OCI-LY7 (cell line): ENCODE data around the gene CANT1. TPM values are rescaled to one million over a fixed set of nuclear protein-coding genes. Genes with fewer than 3 reads are reported as not detected.

ENCODE experiments used
- BruUV-seq: library from RNA; stranded (reverse); fragments of 400-500 nt; replicated peaks from 2 replicates; lab custom pipeline; 2021; lab: Mats Ljungman, UMichigan
- CTCF ChIA-PET: fragments of 300-600 bp; sonication (Branson Sonifier 250); formaldehyde crosslinking; loops from one replicate; lab custom pipeline; 2022; ENCODE audit warnings: antibody characterized with exemption; ENCODE audit not compliant: unreplicated experiment; lab: Charles Lee
- POLR2A ChIA-PET: fragments of 300-600 bp; sonication (Branson Sonifier 250); formaldehyde crosslinking; loops from one replicate; lab custom pipeline; 2022; ENCODE audit warnings: antibody characterized with exemption; lab: Charles Lee
- DNase-seq: peaks from one replicate; pipeline ENCODE4 v3.0.0-alpha.2; 2015; ENCODE audit warnings: low spot score
- H2AFZ ChIP-seq: fragments of 200-600 bp; sonication (generic), shearing (Covaris generic); 2 replicates; pipeline ENCODE4 v1.6.1; 2014; ENCODE audit warnings: mild to moderate bottlenecking, antibody characterized with exemption, low read length, moderate library complexity
- H3K27ac ChIP-seq: fragments of 200-600 bp; sonication (generic); 2 replicates; pipeline ENCODE4 v1.5.1; 2014; ENCODE audit warnings: mixed run types, low read depth, mild to moderate bottlenecking, moderate library complexity, low read length, inconsistent platforms; ENCODE audit not compliant: poor library complexity, severe bottlenecking
- H3K36me3 ChIP-seq: fragments of 200-600 bp; sonication (generic); 2 replicates; pipeline ENCODE4 v1.6.1; 2014; ENCODE audit warnings: mild to moderate bottlenecking, antibody characterized with exemption, low read length, moderate library complexity, mixed read lengths; ENCODE audit not compliant: insufficient read depth
- H3K4me1 ChIP-seq: fragments of 200-600 bp; sonication (generic); 2 replicates; pipeline ENCODE4 v1.5.1; 2014; ENCODE audit warnings: mild to moderate bottlenecking, low read length; ENCODE audit not compliant: insufficient read depth, poor library complexity, severe bottlenecking
- H3K4me2 ChIP-seq: fragments of 200-600 bp; sonication (generic); 2 replicates; pipeline ENCODE4 v1.6.1; 2014; ENCODE audit warnings: mild to moderate bottlenecking, low read length
- H3K4me3 ChIP-seq: fragments of 200-600 bp; sonication (generic); 2 replicates; pipeline ENCODE4 v1.5.1; 2014; ENCODE audit warnings: mild to moderate bottlenecking, low read depth, low read length; ENCODE audit not compliant: poor library complexity, severe bottlenecking
- H3K79me2 ChIP-seq: fragments of 200-600 bp; sonication (generic); 2 replicates; pipeline ENCODE4 v1.6.1; 2016; ENCODE audit warnings: low read depth, mild to moderate bottlenecking, low read length, moderate library complexity, mixed read lengths; ENCODE audit not compliant: insufficient read depth
- H3K9me2 ChIP-seq: fragments of 200-600 bp; sonication (generic); 2 replicates; pipeline ENCODE4 v1.6.1; 2016; ENCODE audit warnings: mild to moderate bottlenecking, low read length, mixed read lengths; ENCODE audit not compliant: insufficient read depth
- H3K9me3 ChIP-seq: fragments of 200-600 bp; sonication (generic); 2 replicates; pipeline ENCODE4 v1.6.1; 2014; ENCODE audit warnings: mild to moderate bottlenecking, mixed run types, low read length, mixed read lengths
- H4K20me1 ChIP-seq: fragments of 200-600 bp; sonication (generic); 2 replicates; pipeline ENCODE4 v1.6.1; 2014; ENCODE audit warnings: mild to moderate bottlenecking, antibody characterized with exemption, low read length, moderate library complexity, mixed read lengths; ENCODE audit not compliant: insufficient read depth
- EZH2phosphoT487 ChIP-seq: fragments of 200-600 bp; sonication (generic); IDR thresholded peaks from 2 replicates; pipeline ENCODE4 v1.6.1; 2018; ENCODE audit warnings: low read depth, borderline replicate concordance, mild to moderate bottlenecking, mixed run types, antibody characterized with exemption, low read length, moderate library complexity, mixed read lengths
- intact Hi-C: fragments of 100-400 bp; cut with micrococcal nuclease; formaldehyde crosslinking; loops from one replicate; pipeline ENCODE4 v1.10.0; 2022; ENCODE audit not compliant: unreplicated experiment
- total RNA-seq, 2 experiments: library from RNA; depleted of rRNA in 1 of 2; stranded (reverse); fragments of >200 nt in 1 of 2; shearing (Covaris generic) in 1 of 2; gene quantifications; 2 replicates each; pipeline ENCODE4 v1.2.3, GENCODE V29; 2014 to 2022
- TF ChIP-seq, protein P1 (sequence below): fragments of 200-600 bp; sonication (generic); conservative IDR thresholded peaks from 2 replicates; pipeline ENCODE4 v1.5.1; 2014; ENCODE audit warnings: mild to moderate bottlenecking, antibody characterized with exemption, low read length, moderate library complexity, mixed read lengths

The CANT1 gene
- total RNA-seq, 2 experiments from 2014 or later: 37.2 to 60.5 TPM

DNA sequence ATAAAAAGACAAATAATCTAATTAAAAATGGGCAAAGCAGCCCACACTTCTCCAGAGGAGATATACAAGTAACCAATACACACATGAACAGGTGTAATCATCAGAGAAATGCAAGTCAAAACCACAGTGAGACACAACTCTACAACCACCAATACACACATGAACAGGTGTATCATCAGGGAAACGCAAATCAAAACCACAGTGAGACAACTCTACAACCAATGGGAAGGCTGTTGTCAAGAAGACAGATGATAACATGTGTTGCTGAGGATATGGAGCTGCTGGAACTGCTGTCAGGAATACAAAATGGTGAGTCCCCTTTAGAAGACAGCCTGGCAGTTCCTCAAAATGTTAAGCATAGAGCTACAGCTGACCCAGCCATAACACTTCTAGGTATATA lies 42.6 kb upstream of the CANT1 start:
- intact Hi-C loops: no loop called here
- Histone ChIP-seq H3K9me3 (no peaks in the 10 kb centered on the region), H3K9me2 (no peaks in the 10 kb centered on the region), H2AFZ (no peak overlapping the region), H3K27ac (no peak overlapping the region), H3K4me2 (no peak overlapping the region), H3K4me3 (no peak overlapping the region), H4K20me1 (no peaks in the 10 kb centered on the region), H3K79me2 (no peaks in the 10 kb centered on the region), H3K36me3 (no peaks in the 10 kb centered on the region), H3K4me1 (no peaks in the 10 kb centered on the region)
- ChIA-PET POLR2A (no interaction called here), CTCF (no interaction called here)
- TF ChIP-seq EZH2phosphoT487: no peak
- TF ChIP-seq, protein P1, sequence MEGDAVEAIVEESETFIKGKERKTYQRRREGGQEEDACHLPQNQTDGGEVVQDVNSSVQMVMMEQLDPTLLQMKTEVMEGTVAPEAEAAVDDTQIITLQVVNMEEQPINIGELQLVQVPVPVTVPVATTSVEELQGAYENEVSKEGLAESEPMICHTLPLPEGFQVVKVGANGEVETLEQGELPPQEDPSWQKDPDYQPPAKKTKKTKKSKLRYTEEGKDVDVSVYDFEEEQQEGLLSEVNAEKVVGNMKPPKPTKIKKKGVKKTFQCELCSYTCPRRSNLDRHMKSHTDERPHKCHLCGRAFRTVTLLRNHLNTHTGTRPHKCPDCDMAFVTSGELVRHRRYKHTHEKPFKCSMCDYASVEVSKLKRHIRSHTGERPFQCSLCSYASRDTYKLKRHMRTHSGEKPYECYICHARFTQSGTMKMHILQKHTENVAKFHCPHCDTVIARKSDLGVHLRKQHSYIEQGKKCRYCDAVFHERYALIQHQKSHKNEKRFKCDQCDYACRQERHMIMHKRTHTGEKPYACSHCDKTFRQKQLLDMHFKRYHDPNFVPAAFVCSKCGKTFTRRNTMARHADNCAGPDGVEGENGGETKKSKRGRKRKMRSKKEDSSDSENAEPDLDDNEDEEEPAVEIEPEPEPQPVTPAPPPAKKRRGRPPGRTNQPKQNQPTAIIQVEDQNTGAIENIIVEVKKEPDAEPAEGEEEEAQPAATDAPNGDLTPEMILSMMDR: no peak
- no TSS peak for BruUV-seq
- no peak for DNase-seq

DNA sequence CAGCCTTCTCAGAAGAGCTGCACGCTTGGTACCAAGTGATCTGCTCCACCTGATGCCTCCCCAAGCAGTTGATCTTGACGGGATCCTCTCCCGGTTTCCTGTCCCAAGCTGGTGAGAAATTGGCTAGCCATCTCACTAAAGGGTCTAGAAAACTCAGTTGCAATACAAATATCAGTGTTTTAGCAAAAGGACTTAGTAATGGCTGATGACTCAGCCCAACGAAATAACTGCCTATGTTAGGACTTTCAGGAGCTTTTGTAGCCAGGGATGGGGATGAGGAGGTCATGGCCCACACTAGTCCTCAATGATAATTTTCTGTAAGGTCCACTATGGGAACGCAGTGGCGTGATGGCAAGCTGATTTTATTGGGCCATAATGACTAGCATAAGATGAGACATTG lies 41.7 kb upstream of the CANT1 start:
- TF ChIP-seq, protein P1: no peak
- no peak for TF ChIP-seq EZH2phosphoT487
- POLR2A ChIA-PET: interaction anchor here (0.5 kb wide), 1 partner anchor 8 kb away, joined by 5 read pairs; no protein-coding TSS in a partner anchor

DNA sequence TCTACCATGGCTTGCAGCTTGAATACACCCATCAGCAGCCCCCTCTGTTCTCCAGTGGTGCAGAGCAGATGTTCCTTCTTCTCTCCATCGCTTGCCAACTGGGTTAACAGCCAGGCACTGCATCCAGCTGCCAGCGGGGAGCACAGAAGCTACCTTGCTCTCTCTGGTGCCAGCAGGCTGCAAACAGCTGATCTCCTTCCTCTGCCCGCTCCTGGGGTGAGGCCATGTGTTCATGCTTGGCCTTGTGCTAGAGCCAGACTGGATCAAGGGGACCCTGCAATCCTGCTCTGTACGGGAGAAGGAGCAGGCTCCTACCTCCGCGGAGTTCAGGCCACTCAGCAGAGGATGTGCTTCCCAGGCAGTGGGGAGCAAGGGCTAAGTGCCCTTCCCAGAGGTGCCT lies 41.0 kb upstream of the CANT1 start:
- no peak overlapping the region for H3K4me3 ChIP-seq
- no peaks in the 10 kb centered on the region for H3K9me2 ChIP-seq
- H4K20me1 ChIP-seq: no peaks in the 10 kb centered on the region
- no peak overlapping the region for H2AFZ ChIP-seq
- no peak for DNase-seq
- H3K9me3 ChIP-seq: no peaks in the 10 kb centered on the region
- ChIA-PET CTCF (no interaction called here), POLR2A (no interaction called here)
- TF ChIP-seq, protein P1: no peak
- no peak for TF ChIP-seq EZH2phosphoT487
- no TSS peak for BruUV-seq
- no peaks in the 10 kb centered on the region for H3K36me3 ChIP-seq
- H3K79me2 ChIP-seq: no peaks in the 10 kb centered on the region
- H3K27ac ChIP-seq: no peak overlapping the region
- no peaks in the 10 kb centered on the region for H3K4me1 ChIP-seq
- intact Hi-C loops: no loop called here
- no peak overlapping the region for H3K4me2 ChIP-seq

More for the DNA sequence above, 41.7 kb upstream of the CANT1 start:
- Histone ChIP-seq H3K36me3 (no peaks in the 10 kb centered on the region), H3K9me2 (no peaks in the 10 kb centered on the region), H4K20me1 (no peaks in the 10 kb centered on the region), H3K4me2 (no peak overlapping the region), H3K4me3 (no peak overlapping the region), H3K4me1 (no peaks in the 10 kb centered on the region), H3K9me3 (no peaks in the 10 kb centered on the region), H3K27ac (no peak overlapping the region), H3K79me2 (no peaks in the 10 kb centered on the region), H2AFZ (no peak overlapping the region)
- intact Hi-C loops: no loop called here
- CTCF ChIA-PET: no interaction called here
- BruUV-seq: no TSS peak
- no peak for DNase-seq
